ENCODE results near the gene HOMER3.
"Not testable (repeated sequence)": the region's sequence is repeated elsewhere in the genome, so short reads cannot be mapped to it uniquely, and the experiment has no call there.

Gene HOMER3

DNA sequence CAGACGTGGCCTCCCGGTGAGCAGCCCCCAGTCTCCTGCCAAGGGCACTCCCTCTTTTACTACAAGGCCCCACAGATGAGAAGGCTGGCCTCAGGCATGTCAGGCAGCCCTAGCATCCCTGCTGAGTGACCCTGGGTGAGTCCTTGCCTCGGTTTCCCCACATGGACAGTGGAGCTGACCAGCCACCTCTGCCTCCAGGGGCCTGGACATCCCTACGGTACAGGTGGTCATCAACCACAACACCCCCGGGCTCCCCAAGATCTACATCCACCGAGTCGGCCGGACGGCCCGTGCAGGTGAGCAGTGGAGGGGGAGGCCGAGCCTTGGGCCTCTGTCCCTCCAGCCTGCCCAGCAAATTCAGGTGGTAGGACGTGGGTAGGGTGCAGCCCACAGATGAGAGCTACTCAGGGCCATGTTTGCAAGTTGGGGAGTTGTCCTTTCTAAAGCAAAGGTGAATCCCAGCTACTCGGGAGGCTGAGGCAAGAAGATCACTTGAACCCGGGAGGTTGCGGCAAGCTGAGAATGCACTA is 16.3 kb downstream of the HOMER3 start:
- no peaks in the 10 kb centered on the region for H3K9me3 ChIP-seq (ENCODE audit: control insufficient read depth, insufficient read depth, low read length)
- H3K27ac ChIP-seq (ENCODE audit: low read length) = no peak overlapping the region
- H3K4me1 ChIP-seq (ENCODE audit: control insufficient read depth, insufficient read depth, low read length) = peaks cover 4% of the 10 kb centered on the region
- WGBS (ENCODE audit: insufficient coverage, insufficient read length) = no CpG with 5 or more reads among the region's 15 CpGs
- no peaks in the 10 kb centered on the region for H3K27me3 ChIP-seq (ENCODE audit: control insufficient read depth, insufficient read depth, low read length)
- DNase-seq (ENCODE audit: low read depth, low spot score) = no peak
- H3K4me3 ChIP-seq (ENCODE audit: low read length) = no peak overlapping the region
- H3K36me3 ChIP-seq (ENCODE audit: control insufficient read depth, insufficient read depth, low read length) = peaks cover 29% of the 10 kb centered on the region

DNA sequence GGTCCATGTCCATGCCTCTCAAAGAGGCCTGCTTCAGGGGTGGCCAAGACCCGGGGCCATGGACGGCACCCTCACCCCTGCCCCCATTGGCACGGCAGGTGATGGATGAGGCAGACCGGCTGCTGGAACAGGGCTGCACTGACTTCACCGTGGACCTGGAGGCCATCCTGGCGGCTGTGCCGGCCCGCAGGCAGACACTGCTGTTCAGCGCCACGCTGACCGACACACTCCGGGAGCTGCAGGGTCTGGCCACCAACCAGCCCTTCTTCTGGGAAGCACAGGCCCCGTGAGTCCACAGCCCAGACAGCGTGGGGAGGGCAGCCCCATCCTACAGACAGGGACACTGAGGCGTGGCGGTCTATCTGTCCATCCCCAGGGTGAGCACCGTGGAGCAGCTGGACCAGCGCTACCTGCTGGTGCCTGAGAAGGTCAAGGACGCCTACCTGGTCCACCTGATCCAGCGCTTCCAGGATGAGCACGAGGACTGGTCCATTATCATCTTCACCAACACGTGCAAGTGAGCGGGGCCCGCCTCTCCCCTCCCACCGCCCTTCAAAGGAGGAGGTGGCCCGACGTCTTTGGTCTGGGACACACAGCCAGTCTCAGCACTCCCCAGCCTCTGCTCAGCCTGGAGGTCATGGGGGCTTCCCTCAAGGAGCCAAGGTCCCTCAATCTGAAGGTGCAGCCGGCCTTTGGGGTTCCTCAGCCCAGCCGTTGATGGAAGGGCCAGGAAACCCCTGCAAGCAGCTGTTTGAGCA is 18.6 kb downstream of the HOMER3 start:
- WGBS (ENCODE audit: insufficient coverage, insufficient read length) = no CpG with 5 or more reads among the region's 29 CpGs
- Histone ChIP-seq H3K4me1 (ENCODE audit: control insufficient read depth, insufficient read depth, low read length) (peaks cover 4% of the 10 kb centered on the region), H3K9me3 (ENCODE audit: control insufficient read depth, insufficient read depth, low read length) (no peaks in the 10 kb centered on the region), H3K4me3 (ENCODE audit: low read length) (no peak overlapping the region), H3K27me3 (ENCODE audit: control insufficient read depth, insufficient read depth, low read length) (no peaks in the 10 kb centered on the region), H3K27ac (ENCODE audit: low read length) (no peak overlapping the region), H3K36me3 (ENCODE audit: control insufficient read depth, insufficient read depth, low read length) (peaks cover 21% of the 10 kb centered on the region)
- no peak for DNase-seq (ENCODE audit: low read depth, low spot score)

DNA sequence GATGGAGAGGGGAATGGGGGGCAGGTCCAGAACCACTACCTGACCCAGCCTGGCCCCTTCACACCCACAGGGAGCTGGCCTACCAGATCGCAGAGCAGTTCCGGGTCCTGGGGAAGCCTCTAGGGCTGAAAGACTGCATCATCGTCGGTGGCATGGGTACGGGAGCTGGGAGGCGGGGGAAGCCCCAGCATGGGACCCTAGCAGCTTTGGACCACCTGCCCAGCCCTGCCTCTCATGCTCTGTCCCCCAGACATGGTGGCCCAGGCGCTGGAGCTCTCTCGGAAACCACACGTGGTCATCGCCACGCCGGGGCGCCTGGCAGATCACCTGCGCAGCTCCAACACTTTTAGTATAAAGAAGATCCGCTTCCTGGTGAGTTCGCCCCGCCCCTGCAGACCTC is 19.4 kb downstream of the HOMER3 start:
- WGBS (ENCODE audit: insufficient coverage, insufficient read length) = no CpG with 5 or more reads among the region's 17 CpGs
- H3K27ac ChIP-seq (ENCODE audit: low read length) = no peak overlapping the region
- H3K36me3 ChIP-seq (ENCODE audit: control insufficient read depth, insufficient read depth, low read length) = peaks cover 21% of the 10 kb centered on the region
- no peak overlapping the region for H3K4me3 ChIP-seq (ENCODE audit: low read length)
- no peak for DNase-seq (ENCODE audit: low read depth, low spot score)
- peaks cover 4% of the 10 kb centered on the region for H3K4me1 ChIP-seq (ENCODE audit: control insufficient read depth, insufficient read depth, low read length)
- H3K27me3 ChIP-seq (ENCODE audit: control insufficient read depth, insufficient read depth, low read length) = no peaks in the 10 kb centered on the region
- no peaks in the 10 kb centered on the region for H3K9me3 ChIP-seq (ENCODE audit: control insufficient read depth, insufficient read depth, low read length)

DNA sequence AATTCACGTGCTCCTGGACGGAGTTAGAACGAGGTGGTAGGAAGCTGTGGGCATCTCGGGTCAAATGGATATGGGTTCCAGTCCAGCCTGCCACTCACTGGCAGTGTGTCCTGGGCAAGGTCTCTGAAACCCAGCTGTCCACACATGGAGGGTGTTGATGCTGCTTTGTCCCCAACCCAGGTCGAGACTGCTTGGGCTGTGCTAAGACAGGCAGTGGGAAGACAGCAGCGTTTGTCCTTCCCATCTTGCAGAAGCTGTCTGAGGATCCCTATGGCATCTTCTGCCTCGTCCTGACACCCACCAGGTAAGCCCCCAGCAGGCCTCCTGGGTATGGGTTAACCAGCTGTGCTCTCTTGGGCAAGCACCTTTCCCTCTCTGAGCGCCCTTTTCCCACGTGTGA is 20.6 kb downstream of the HOMER3 start:
- no peak for DNase-seq (ENCODE audit: low read depth, low spot score)
- WGBS (ENCODE audit: insufficient coverage, insufficient read length) = no CpG with 5 or more reads among the region's 9 CpGs
- Histone ChIP-seq H3K4me1 (ENCODE audit: control insufficient read depth, insufficient read depth, low read length) (peaks cover 4% of the 10 kb centered on the region), H3K27ac (ENCODE audit: low read length) (no peak overlapping the region), H3K36me3 (ENCODE audit: control insufficient read depth, insufficient read depth, low read length) (peaks cover 14% of the 10 kb centered on the region), H3K9me3 (ENCODE audit: control insufficient read depth, insufficient read depth, low read length) (no peaks in the 10 kb centered on the region), H3K4me3 (ENCODE audit: low read length) (peak overlapping the region; percentile 92; the same call in 1 of the 2 replicates), H3K27me3 (ENCODE audit: control insufficient read depth, insufficient read depth, low read length) (no peaks in the 10 kb centered on the region)

DNA sequence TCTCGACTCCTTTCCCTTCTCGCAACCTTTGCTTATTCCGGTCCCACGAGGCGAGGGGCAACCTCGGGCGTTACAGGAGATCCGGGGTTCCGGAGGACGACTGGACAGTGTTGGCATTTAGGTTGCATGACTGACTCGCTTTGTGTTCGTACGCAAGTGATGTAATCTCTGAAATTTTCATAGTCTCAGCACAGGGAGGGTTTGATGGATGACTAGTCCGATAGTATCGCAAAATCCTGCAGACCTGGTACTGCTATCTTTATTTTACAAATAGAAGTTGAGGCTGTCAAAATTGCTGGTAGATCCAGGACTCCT is 21.2 kb downstream of the HOMER3 start:
- Histone ChIP-seq H3K4me3 (ENCODE audit: low read length) (peak overlapping the region; percentile 92), H3K27ac (ENCODE audit: low read length) (no peak overlapping the region), H3K4me1 (ENCODE audit: control insufficient read depth, insufficient read depth, low read length) (peaks cover 4% of the 10 kb centered on the region), H3K36me3 (ENCODE audit: control insufficient read depth, insufficient read depth, low read length) (peaks cover 16% of the 10 kb centered on the region), H3K9me3 (ENCODE audit: control insufficient read depth, insufficient read depth, low read length) (no peaks in the 10 kb centered on the region), H3K27me3 (ENCODE audit: control insufficient read depth, insufficient read depth, low read length) (no peaks in the 10 kb centered on the region)
- no peak for DNase-seq (ENCODE audit: low read depth, low spot score)
- WGBS (ENCODE audit: insufficient coverage, insufficient read length) = no CpG with 5 or more reads among the region's 15 CpGs

DNA sequence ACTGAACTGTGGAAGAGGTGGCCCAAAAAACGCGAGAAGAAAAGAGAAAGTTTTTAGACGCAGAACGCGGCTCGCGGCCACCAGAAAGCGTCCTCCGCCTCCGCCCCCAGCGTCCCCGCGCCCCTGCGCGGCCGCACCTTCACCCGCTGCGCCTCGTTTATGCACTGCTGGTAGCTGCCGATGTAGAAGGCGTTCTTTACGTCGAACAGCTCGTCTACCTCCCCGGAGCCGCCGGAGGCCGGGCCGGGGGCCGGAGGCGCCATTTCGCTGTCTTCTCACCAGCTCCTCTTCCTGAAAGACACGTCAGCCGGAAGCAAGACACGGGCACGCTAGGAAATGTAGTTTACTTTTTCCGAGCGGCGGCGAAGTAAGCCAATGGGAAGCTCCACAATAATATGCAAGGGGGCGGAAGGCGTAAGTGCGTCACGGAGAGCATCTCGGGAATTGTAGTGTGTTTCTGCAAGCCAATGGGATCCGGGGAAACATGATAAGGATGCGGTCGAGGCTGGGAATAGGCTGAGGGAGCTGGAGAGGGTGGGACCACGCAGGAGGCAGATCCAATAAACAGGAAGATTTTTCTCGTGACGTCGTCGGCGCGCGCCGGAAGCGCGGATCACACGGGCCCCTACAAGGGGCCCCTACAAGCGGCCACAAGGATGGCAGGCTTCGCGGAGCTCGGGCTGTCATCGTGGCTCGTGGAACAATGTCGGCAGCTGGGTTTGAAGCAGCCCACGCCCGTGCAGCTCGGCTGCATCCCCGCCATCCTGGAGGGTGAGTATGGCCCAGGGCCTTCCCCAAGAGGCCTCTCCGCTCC is 21.7 kb downstream of the HOMER3 start, which contains the start of the genes COPE and DDX49:
COPE (minus strand) TSS at position 302 of the 814 bp plus-strand sequence; CDS start at position 263, 39 bp downstream.
DDX49 (plus strand) TSS at position 630 of the 814 bp plus-strand sequence; CDS start at position 657, 27 bp downstream.
- DNase-seq (ENCODE audit: low read depth, low spot score) = peak; percentile 99
- Histone ChIP-seq H3K27me3 (ENCODE audit: control insufficient read depth, insufficient read depth, low read length) (no peaks in the 10 kb centered on the region), H3K4me1 (ENCODE audit: control insufficient read depth, insufficient read depth, low read length) (peaks cover 4% of the 10 kb centered on the region), H3K9me3 (ENCODE audit: control insufficient read depth, insufficient read depth, low read length) (no peaks in the 10 kb centered on the region), H3K36me3 (ENCODE audit: control insufficient read depth, insufficient read depth, low read length) (peaks cover 12% of the 10 kb centered on the region), H3K4me3 (ENCODE audit: low read length) (peak within 1 kb of the TSS; percentile 96), H3K27ac (ENCODE audit: low read length) (no peak within 1 kb of the TSS)
- WGBS (ENCODE audit: insufficient coverage, insufficient read length) = no CpG with 5 or more reads among the region's 72 CpGs

DNA sequence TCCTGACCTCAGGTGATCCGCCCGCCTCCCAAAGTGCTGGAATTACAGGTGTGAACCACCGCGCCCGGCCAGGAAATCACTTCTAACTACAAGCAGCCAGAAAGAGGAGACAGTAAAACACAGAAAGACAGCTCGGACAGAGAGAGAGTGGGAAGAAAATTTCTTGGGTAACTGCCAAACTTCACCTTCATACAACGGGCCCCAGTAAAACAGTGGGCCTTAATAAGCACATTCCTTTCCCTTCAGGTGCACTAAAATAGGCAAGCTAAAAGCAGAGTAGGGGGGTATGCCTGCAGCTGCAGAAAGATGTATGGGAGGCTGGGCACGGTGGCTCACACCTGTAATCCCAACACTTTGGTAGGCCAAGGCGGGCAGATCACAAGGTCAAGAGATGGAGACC is 23.4 kb downstream of the HOMER3 start:
- not testable (repeated sequence) for H3K9me3 ChIP-seq (ENCODE audit: control insufficient read depth, insufficient read depth, low read length); DNase-seq (ENCODE audit: low read depth, low spot score); H3K27me3 ChIP-seq (ENCODE audit: control insufficient read depth, insufficient read depth, low read length); H3K4me1 ChIP-seq (ENCODE audit: control insufficient read depth, insufficient read depth, low read length); H3K27ac ChIP-seq (ENCODE audit: low read length); H3K4me3 ChIP-seq (ENCODE audit: low read length)
- no CpG with 5 or more reads among the region's 9 CpGs for WGBS (ENCODE audit: insufficient coverage, insufficient read length)
- H3K36me3 ChIP-seq (ENCODE audit: control insufficient read depth, insufficient read depth, low read length) = peaks cover 12% of the 10 kb centered on the region

DNA sequence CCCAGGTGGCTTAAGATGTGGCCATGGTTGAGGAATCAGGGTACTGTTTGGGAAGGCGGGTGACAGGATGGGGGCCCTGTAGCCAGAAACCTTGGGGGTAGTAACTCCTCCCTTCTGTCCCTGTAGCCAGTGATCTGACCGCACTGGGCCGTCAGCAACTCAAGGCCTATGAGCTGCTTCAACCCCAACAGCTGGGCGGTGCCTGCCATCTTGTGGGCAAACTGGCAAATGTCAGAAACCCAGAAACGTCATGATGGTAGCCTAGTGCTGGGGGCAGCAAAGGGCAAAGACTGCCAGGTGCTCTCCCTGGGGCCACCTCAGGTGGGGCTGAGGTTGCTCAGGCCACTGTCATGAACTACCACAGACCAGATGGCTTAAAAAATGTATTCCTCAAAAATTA is 25.4 kb downstream of the HOMER3 start:
- peaks cover 4% of the 10 kb centered on the region for H3K4me1 ChIP-seq (ENCODE audit: control insufficient read depth, insufficient read depth, low read length)
- no peaks in the 10 kb centered on the region for H3K27me3 ChIP-seq (ENCODE audit: control insufficient read depth, insufficient read depth, low read length)
- no peak for DNase-seq (ENCODE audit: low read depth, low spot score)
- H3K9me3 ChIP-seq (ENCODE audit: control insufficient read depth, insufficient read depth, low read length) = no peaks in the 10 kb centered on the region
- H3K27ac ChIP-seq (ENCODE audit: low read length) = no peak overlapping the region
- peaks cover 9% of the 10 kb centered on the region for H3K36me3 ChIP-seq (ENCODE audit: control insufficient read depth, insufficient read depth, low read length)
- no CpG with 5 or more reads among the region's 5 CpGs for WGBS (ENCODE audit: insufficient coverage, insufficient read length)
- no peak overlapping the region for H3K4me3 ChIP-seq (ENCODE audit: low read length)

DNA sequence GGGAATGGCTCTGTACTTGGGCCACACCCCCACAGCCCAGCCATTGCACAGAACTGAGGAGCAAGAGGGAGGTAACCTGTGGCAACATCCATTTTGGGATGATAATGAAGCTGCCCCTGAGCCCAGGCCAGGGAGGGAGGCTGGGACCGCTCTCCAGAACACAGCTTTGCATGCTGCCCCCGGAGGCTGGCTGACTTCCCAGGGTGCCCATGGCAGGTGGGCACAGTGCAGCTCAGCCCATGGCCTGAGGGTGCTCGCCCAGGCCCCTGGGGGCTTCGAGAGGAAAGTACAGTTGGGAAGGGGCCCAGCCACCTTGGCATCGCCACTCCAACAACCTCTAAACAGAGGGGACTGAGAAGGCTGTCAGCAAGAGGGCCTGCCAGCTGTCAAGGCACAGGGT is 27.6 kb downstream of the HOMER3 start:
- Histone ChIP-seq H3K4me3 (ENCODE audit: low read length) (no peak overlapping the region), H3K27me3 (ENCODE audit: control insufficient read depth, insufficient read depth, low read length) (no peaks in the 10 kb centered on the region), H3K27ac (ENCODE audit: low read length) (no peak overlapping the region), H3K9me3 (ENCODE audit: control insufficient read depth, insufficient read depth, low read length) (no peaks in the 10 kb centered on the region), H3K36me3 (ENCODE audit: control insufficient read depth, insufficient read depth, low read length) (peaks cover 11% of the 10 kb centered on the region), H3K4me1 (ENCODE audit: control insufficient read depth, insufficient read depth, low read length) (no peaks in the 10 kb centered on the region)
- no peak for DNase-seq (ENCODE audit: low read depth, low spot score)
- WGBS (ENCODE audit: insufficient coverage, insufficient read length) = no CpG with 5 or more reads among the region's 5 CpGs

DNA sequence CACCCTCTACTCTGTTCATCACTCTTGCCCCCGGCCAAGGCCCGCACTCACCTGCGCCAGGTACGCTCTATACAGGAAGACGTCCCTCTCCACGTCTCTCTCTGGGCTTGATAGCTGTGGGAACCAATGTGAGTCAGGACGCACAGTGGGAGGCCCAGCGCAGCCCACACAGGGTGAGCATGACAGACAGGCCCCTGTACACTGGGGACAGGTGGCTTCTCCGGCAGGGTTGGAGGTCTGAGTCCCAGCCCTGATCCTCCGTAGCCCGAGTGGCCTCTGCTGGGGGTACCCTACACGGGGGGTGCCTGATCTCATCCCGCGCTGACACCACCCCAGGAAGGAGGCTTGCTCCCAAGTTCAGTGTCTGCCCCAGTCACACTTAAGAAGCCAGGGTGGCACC is 28.1 kb downstream of the HOMER3 start:
- H3K9me3 ChIP-seq (ENCODE audit: control insufficient read depth, insufficient read depth, low read length) = no peaks in the 10 kb centered on the region
- no peak overlapping the region for H3K4me3 ChIP-seq (ENCODE audit: low read length)
- no peaks in the 10 kb centered on the region for H3K27me3 ChIP-seq (ENCODE audit: control insufficient read depth, insufficient read depth, low read length)
- no peak overlapping the region for H3K27ac ChIP-seq (ENCODE audit: low read length)
- no peak for DNase-seq (ENCODE audit: low read depth, low spot score)
- H3K36me3 ChIP-seq (ENCODE audit: control insufficient read depth, insufficient read depth, low read length) = peaks cover 12% of the 10 kb centered on the region
- no CpG with 5 or more reads among the region's 14 CpGs for WGBS (ENCODE audit: insufficient coverage, insufficient read length)
- no peaks in the 10 kb centered on the region for H3K4me1 ChIP-seq (ENCODE audit: control insufficient read depth, insufficient read depth, low read length)

Data from iPS DF 6.9 (cell line).